Measurements from ENCODE around the gene TOP1.

TOP1 gene

DNA sequence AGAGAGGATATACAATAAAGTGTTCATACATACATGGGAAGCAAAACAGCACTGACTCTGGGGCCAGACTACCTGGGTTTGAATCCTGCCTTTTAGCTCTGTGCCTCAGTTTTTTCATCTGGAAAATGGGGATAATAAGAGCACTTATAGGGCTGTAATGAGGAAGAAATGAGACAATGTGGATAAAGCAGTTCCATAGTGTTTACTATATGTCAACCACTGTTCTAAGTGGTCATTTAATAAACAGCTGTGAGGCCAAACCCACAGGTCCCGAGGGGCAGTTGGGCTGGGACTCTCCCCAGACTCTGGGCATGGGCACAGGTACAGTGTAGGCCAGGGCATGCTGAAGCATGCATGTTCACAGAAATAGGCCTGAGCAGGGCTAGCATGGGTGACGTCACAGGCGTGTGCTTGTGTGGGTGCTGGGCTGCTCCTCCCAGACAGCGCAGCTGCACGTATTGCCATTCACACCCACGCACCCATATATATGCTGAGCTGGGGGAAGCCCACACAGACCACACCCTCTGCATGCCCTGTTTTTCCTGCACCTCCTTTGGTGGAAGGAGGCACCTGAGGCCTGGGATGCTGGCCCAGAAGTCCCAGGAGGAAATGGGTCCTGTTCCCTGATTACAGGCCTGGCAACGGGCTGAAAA is 105.2 kb downstream of the TOP1 start:
- no peak for DNase-seq

DNA sequence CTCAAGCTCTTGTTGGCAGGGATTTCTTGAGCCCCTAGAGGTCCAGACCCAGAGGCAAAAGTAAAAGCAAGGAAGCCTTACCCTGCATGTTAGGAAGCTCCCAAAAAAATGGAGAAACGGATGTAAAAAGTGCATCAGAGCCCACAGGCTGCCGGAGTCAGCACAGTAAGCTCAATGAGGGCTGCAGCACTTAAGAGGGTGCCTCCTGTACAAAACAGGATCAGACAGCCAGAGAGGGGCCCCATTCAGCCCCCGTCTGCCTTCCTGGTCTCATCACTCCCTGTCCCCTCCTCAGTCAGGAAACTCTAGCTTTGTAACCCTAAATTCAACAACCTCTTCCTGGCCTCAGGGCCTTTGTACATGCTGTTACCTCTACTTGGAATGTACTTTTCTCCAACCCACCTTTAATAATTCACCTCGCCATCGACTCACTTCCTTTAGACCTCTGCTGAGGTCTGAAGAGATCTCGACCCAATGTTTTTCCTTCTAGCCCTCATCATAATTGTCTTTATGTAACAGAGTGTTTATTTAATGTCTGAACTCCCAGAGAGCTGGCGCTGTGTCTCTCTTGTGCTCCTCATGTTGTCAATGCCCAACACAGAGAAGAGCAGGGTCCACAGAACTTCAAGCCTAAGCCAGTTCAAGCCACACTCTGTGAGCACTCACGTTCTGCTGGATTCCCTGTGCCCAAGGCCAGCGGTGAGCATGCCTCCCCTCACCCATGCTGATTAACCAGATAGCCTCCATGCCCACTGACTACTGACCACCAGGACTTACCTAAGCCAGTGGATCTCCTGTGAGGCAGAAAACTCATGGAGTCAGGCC is 106.0 kb downstream of the TOP1 start:
- DNase-seq: no peak

DNA sequence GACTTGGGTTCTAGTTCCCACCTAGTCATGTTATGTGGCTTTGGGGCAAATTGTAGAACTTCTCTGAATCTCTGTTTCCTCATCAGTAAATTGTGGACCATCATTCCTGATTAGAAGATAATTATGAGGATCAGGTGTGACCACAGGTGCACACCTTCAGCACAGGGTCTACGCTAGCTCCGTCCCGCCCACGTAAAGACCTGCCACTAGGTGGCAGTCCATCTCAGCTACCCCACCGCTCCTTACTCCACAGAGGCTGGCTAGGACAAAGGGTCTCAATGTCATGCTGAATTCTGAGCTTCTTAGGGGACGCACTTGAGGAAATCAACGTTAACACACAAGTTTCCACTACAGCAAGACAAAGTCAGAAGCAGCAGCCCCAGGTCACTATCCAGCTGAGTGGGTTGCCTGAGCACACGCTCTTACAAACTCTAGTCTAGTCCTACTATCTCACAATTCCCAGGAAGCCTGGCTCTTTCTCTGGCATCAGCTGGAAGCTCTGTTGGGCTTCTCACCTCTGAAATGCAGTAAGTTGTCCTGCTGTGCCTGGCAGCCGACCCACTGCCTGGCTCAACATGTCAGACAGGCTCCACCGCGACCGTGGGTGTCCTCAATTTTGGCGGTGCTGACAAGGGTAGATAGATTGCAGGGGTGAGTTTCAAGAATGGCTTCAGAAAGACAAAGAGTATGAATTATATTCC is 106.7 kb downstream of the TOP1 start:
- no peak for DNase-seq

GRCh38 chr20:41135888-41136679 is 107.5 kb downstream of the TOP1 start:
- DNase-seq: no peak

GRCh38 chr20:41136680-41137613 is 108.3 kb downstream of the TOP1 start, which contains the start of gene PLCG1:
PLCG1 (plus strand) TSS chr20:41137543; CDS start chr20:41137642, 99 bp downstream.
- no peak for DNase-seq

GRCh38 chr20:41137614-41138474 is 109.2 kb downstream of the TOP1 start:
- DNase-seq: no peak

- DNase-seq: no peak
Observed at GRCh38 chr20:41138475-41139226, 110.0 kb downstream of the TOP1 start.

DNA sequence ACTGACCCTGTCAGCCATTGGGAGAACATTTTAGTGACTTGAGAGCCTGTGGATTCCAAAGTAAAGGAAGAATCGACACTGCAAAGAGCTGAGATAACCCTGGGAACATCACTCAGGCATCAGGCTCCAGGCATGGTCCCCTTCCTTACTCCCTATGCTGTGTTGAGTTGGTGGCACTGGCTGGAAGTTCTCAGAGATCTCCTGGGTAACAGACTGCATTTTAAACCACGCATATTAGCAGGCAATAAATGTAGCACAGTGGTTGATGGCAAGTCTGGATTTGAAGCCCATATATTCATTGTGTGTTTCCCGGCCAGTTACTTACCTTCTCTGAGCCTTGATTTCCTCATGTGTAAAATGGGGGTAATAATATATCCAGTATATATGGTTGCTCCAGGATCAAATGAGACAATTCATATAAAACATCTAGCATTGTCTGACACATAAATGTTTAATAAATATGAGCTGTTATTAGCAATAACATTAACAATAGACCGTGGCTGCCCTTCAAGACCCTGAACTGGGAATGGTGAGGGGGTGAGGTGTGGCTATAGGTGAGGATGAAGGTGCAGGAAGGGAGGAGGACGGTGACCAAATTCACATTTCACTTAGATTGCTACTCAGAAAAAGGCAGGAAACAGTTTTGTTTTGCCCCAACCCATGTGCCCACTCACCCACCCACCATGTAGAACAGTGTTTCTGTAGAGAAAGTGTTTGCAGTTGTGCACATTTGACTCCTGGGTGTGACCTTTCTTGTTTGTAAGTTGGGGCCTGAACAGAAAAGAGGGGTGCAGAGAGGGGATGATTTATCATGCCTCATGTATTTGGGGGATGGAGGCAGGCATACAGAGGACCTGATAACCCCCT is 110.8 kb downstream of the TOP1 start:
- no peak for DNase-seq

DNA sequence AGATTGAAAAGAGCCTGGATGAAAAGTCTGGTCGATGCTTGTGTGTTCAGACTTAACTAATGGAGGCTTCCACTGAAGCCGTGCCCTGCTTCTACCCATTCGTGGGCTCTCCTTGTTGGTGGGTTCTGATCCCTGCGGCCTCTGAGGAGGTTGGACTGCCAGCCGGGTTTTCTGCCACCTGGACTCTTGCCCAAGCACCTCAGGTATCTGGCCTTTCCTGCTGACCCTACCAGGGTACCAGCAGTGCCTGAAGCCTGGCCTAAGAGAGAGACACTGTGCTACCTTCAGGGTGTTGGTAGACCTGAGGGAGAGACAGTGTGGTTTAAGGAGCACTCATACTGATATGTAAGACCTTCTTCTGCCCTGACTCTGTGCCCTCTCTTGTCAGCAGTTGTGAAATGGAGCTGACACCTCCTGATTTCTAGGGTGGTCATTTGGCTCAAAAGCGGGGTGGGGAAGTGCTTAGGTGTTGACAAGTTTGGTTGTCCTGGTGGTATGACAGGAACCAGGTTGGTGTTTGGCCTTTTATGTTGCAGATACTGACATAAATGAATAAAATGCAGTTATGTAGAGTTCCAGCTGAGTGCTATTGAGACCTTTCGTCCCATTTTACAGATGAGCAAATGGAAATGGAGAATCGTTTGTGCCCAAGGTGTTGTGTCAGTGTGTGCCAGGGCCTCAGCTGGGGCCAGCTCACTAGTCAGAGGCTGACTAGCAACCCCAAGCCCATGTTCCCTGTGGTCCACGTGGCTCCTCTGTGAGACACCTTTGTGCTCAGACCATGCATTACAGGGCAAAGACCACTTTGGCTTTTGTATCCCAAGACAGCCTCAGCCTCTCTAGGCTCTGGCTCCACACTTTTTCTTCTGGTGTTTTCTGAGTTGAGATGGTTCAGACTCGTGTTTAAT is 111.9 kb downstream of the TOP1 start:
- DNase-seq: no peak

GRCh38 chr20:41141153-41141815 is 112.7 kb downstream of the TOP1 start:
- no peak for DNase-seq

GRCh38 chr20:41142245-41142644 is 113.6 kb downstream of the TOP1 start:
- DNase-seq: no peak

- peak; percentile 23 for DNase-seq
Observed at GRCh38 chr20:41142919-41143318, 114.3 kb downstream of the TOP1 start.

- no peak for DNase-seq
Observed at GRCh38 chr20:41143354-41143753, 114.7 kb downstream of the TOP1 start.

- no peak for DNase-seq
Observed at GRCh38 chr20:41145317-41145716, 116.7 kb downstream of the TOP1 start.

DNA sequence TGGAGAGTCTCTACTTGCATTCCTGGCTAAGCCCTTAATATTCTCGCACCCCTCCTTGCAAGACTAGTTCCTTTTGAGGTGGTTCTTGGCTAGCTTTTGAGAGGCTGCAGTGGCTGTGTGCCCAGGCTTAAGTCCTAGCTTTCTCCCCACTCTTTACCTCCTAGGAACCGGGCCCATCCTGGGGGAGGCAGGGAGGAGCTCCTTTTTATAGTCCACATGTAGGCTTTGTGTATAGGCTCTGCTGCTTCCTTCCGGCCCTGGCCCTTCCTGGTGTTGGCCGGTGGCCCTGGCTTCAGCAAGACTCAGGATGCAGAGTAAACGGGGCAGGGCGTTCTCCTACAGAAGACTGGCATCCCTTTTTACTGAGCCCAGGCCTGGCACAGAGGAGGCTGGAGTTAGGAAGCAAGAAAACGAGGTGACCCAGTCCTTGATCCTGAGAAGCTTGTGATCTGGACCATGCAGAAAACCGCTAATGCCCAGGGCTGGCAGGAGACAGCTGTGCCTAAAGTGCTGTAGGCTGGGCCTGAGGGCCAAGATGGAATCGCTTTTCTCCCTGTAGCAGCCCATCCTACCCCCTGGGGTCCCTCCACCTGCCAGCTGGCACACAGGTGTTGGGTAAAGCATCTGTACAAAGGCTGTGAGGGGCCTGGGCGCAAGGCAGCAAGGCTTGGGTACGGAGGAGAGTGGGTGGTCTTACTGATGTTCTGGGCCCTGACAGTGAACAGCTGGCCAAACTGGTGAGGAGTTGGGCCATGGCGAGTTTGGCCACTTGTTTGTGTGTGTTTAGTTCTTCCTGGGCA is 117.4 kb downstream of the TOP1 start:
- DNase-seq: no peak

GRCh38 chr20:41147767-41148191 is 119.2 kb downstream of the TOP1 start:
- no peak for DNase-seq
